H9 (cell line): ENCODE data around the gene MED13L. TPM values are rescaled to one million over a fixed set of nuclear protein-coding genes. Genes with fewer than 3 reads are reported as not detected.

Source experiments
- DNase-seq: peaks from one replicate; pipeline ENCODE4 v3.0.0-alpha.2; 2017
- H2AFZ ChIP-seq: one replicate; pipeline ENCODE4 v1.6.1; 2013; ENCODE audit warnings: mild to moderate bottlenecking, low read length, control low read depth, moderate library complexity
- H2AK5ac ChIP-seq: 2 replicates; pipeline ENCODE4 v1.6.1; 2013; ENCODE audit warnings: low read length, control low read depth, mixed read lengths; ENCODE audit not compliant: insufficient read length
- H2BK120ac ChIP-seq: one replicate; pipeline ENCODE4 v1.6.1; 2013; ENCODE audit warnings: low read depth, mild to moderate bottlenecking, low read length, control low read depth, inconsistent platforms; ENCODE audit not compliant: poor library complexity, severe bottlenecking
- H2BK12ac ChIP-seq: 2 replicates; pipeline ENCODE4 v1.6.1; 2013; ENCODE audit warnings: low read length, control low read depth, mixed read lengths, low read depth; ENCODE audit not compliant: insufficient read length
- H2BK15ac ChIP-seq: 2 replicates; pipeline ENCODE4 v1.6.1; 2013; ENCODE audit warnings: low read depth, low read length, control low read depth
- H2BK20ac ChIP-seq: one replicate; pipeline ENCODE4 v1.6.1; 2013; ENCODE audit warnings: low read depth, mild to moderate bottlenecking, low read length, control low read depth, inconsistent platforms; ENCODE audit not compliant: poor library complexity, severe bottlenecking
- H2BK5ac ChIP-seq: 2 replicates; pipeline ENCODE4 v1.6.1; 2013; ENCODE audit warnings: low read length, control low read depth, mixed read lengths; ENCODE audit not compliant: insufficient read length
- H3K14ac ChIP-seq: 2 replicates; pipeline ENCODE4 v1.6.1; 2013; ENCODE audit warnings: low read length, control low read depth; ENCODE audit not compliant: insufficient read depth
- H3K18ac ChIP-seq: 2 replicates; pipeline ENCODE4 v1.6.1; 2013; ENCODE audit warnings: low read depth, mild to moderate bottlenecking, mixed read lengths, low read length, control low read depth; ENCODE audit not compliant: insufficient read length
- H3K23ac ChIP-seq: 2 replicates; pipeline ENCODE4 v1.6.1; 2013; ENCODE audit warnings: low read length, control low read depth, mixed read lengths, low read depth; ENCODE audit not compliant: insufficient read length
- H3K23me2 ChIP-seq: 2 replicates; pipeline ENCODE4 v1.6.1; 2013; ENCODE audit warnings: low read depth, mild to moderate bottlenecking, mixed read lengths, low read length, control low read depth; ENCODE audit not compliant: insufficient read length, poor library complexity, severe bottlenecking
- H3K27ac ChIP-seq: 2 replicates; pipeline ENCODE4 v1.5.1; 2013; ENCODE audit warnings: low read length, control low read depth, mixed read lengths, low read depth; ENCODE audit not compliant: insufficient read length
- H3K27me3 ChIP-seq: 2 replicates; pipeline ENCODE4 v1.6.1; 2013; ENCODE audit warnings: low read length, control low read depth, inconsistent platforms; ENCODE audit not compliant: insufficient read depth
- H3K4ac ChIP-seq: 2 replicates; pipeline ENCODE4 v1.6.1; 2013; ENCODE audit warnings: low read depth, mild to moderate bottlenecking, control low read depth, inconsistent platforms, low read length, moderate library complexity
- H3K4me1 ChIP-seq: 2 replicates; pipeline ENCODE4 v1.6.1; 2013; ENCODE audit warnings: low read length, control low read depth, inconsistent platforms; ENCODE audit not compliant: insufficient read depth
- H3K4me2 ChIP-seq: 2 replicates; pipeline ENCODE4 v1.6.1; 2013; ENCODE audit warnings: low read length, control low read depth, mixed read lengths; ENCODE audit not compliant: insufficient read length, insufficient read depth
- H3K56ac ChIP-seq: 2 replicates; pipeline ENCODE4 v1.6.1; 2013; ENCODE audit warnings: low read depth, mild to moderate bottlenecking, mixed read lengths, low read length, control low read depth; ENCODE audit not compliant: insufficient read length
- H3K79me1 ChIP-seq: 2 replicates; pipeline ENCODE4 v1.6.1; 2013; ENCODE audit warnings: low read depth, mild to moderate bottlenecking, moderate library complexity, low read length, control low read depth, inconsistent platforms; ENCODE audit not compliant: insufficient read depth, poor library complexity, severe bottlenecking
- H3K79me2 ChIP-seq: 2 replicates; pipeline ENCODE4 v1.6.1; 2013; ENCODE audit warnings: low read length, control low read depth, inconsistent platforms; ENCODE audit not compliant: insufficient read depth
- H3K9ac ChIP-seq: 2 replicates; pipeline ENCODE4 v1.6.1; 2013; ENCODE audit warnings: low read length, control low read depth, mixed read lengths; ENCODE audit not compliant: insufficient read length; ENCODE audit errors: extremely low read depth
- H3K9me3 ChIP-seq: one replicate; pipeline ENCODE4 v1.6.1; 2013; ENCODE audit warnings: low read depth, low read length, inconsistent platforms; ENCODE audit not compliant: control insufficient read depth
- H3T11ph ChIP-seq: one replicate; pipeline ENCODE4 v1.6.1; 2013; ENCODE audit warnings: mild to moderate bottlenecking, low read length, control low read depth, inconsistent platforms
- H4K20me1 ChIP-seq: one replicate; pipeline ENCODE4 v1.6.1; 2013; ENCODE audit not compliant: control insufficient read depth, insufficient read length, insufficient read depth
- H4K5ac ChIP-seq: 2 replicates; pipeline ENCODE4 v1.6.1; 2013; ENCODE audit warnings: low read depth, mild to moderate bottlenecking, mixed read lengths, low read length, control low read depth; ENCODE audit not compliant: insufficient read length
- H4K8ac ChIP-seq: replicated peaks from 2 replicates; pipeline ENCODE4 v1.6.1; 2013; ENCODE audit warnings: low read length, control low read depth, mixed read lengths, low read depth; ENCODE audit not compliant: insufficient read length
- H4K91ac ChIP-seq: 2 replicates; pipeline ENCODE4 v1.6.1; 2013; ENCODE audit warnings: low read depth, mild to moderate bottlenecking, moderate library complexity, mixed read lengths, low read length, control low read depth; ENCODE audit not compliant: insufficient read length
- H3K27ac Mint-ChIP-seq, 3 experiments: 2 replicates in 2 of 3; 3 replicates in 1 of 3; pipeline ENCODE4 v1.8.0; 2020 to 2021; ENCODE audit warnings: mixed read lengths in 3 of 3, mild to moderate bottlenecking in 1 of 3, moderate library complexity in 1 of 3
- H3K27me3 Mint-ChIP-seq: 2 replicates; pipeline ENCODE4 v1.8.0; 2021; ENCODE audit warnings: low read depth, mild to moderate bottlenecking, moderate library complexity, mixed read lengths
- H3K36me3 Mint-ChIP-seq, 3 experiments: 2 replicates in 2 of 3; 3 replicates in 1 of 3; pipeline ENCODE4 v1.8.0; 2020 to 2021; ENCODE audit warnings: low read depth in 3 of 3, mixed read lengths in 3 of 3; ENCODE audit not compliant: insufficient read depth in 1 of 3
- H3K4me1 Mint-ChIP-seq, 2 experiments: 2 replicates each; pipeline ENCODE4 v1.8.0; 2020; ENCODE audit warnings: mixed read lengths in 2 of 2
- H3K4me3 Mint-ChIP-seq, 2 experiments: 2 replicates in 1 of 2; 3 replicates in 1 of 2; pipeline ENCODE4 v1.8.0; 2020 to 2021; ENCODE audit warnings: mild to moderate bottlenecking in 2 of 2, mixed read lengths in 2 of 2, moderate library complexity in 1 of 2
- H3K9me3 Mint-ChIP-seq, 2 experiments: 2 replicates in 1 of 2; 3 replicates in 1 of 2; pipeline ENCODE4 v1.8.0; 2020; ENCODE audit warnings: mild to moderate bottlenecking in 2 of 2, mixed read lengths in 2 of 2, moderate library complexity in 1 of 2
- CTCF ChIP-seq: fragments of 200-600 bp; sonication (generic); conservative IDR thresholded peaks from 3 replicates; pipeline ENCODE4 v1.8.0; 2021; ENCODE audit warnings: antibody characterized with exemption, mild to moderate bottlenecking
- WGBS: extraction: QIAGEN DNeasy Blood & Tissue Kit; methylation state at CpG from one replicate; pipeline ENCODE4 v1.1.7; 2013; ENCODE audit warnings: missing lambda C conversion rate, low lambda C conversion rate, mixed read lengths; ENCODE audit not compliant: insufficient read length; ENCODE audit errors: extremely low coverage; 5-methylcytosine and 5-hydroxymethylcytosine counted together
- total RNA-seq: library from RNA; stranded (reverse); gene quantifications from 2 replicates; pipeline ENCODE4 v1.2.1, GENCODE V29; 2021

MED13L gene
- total RNA-seq, 1 experiment from 2014 or later: 52.4 TPM

GRCh38 chr12:115920395-115921183 lies 356.9 kb downstream of the MED13L start:
- Histone ChIP-seq H3K23me2 (no peaks in the 10 kb centered on the region), H3K4me1 (peaks cover 3% of the 10 kb centered on the region; the same call in 1 of the 2 replicates), H3K14ac (no peak overlapping the region), H3T11ph (no peak overlapping the region), H4K91ac (no peak overlapping the region), H3K79me1 (no peaks in the 10 kb centered on the region), H3K56ac (no peak overlapping the region), H3K27me3 (no peaks in the 10 kb centered on the region), H3K4me2 (no peak overlapping the region), H3K4ac (no peak overlapping the region), H2BK5ac (no peak overlapping the region), H4K20me1 (no peaks in the 10 kb centered on the region), H2AFZ (no peak overlapping the region), H4K5ac (no peak overlapping the region), H3K9ac (no peak overlapping the region), H2BK20ac (no peak overlapping the region), H4K8ac (no peak overlapping the region), H3K18ac (no peak overlapping the region), H3K79me2 (no peaks in the 10 kb centered on the region), H2AK5ac (no peak overlapping the region), H3K9me3 (peaks cover 13% of the 10 kb centered on the region), H2BK120ac (no peak overlapping the region), H3K27ac (no peak overlapping the region), H3K23ac (no peak overlapping the region), H2BK15ac (no peak overlapping the region), H2BK12ac (no peak overlapping the region)
- Mint-ChIP-seq H3K4me3 (no peak overlapping the region), H3K27ac (no peak overlapping the region), H3K36me3 (peaks cover 8 to 21% (median 11%) of the 10 kb centered on the region in 3 experiments), H3K9me3 (peaks cover 26 to 31% of the 10 kb centered on the region in 2 experiments), H3K27me3 (peaks cover 46% of the 10 kb centered on the region), H3K4me1 (peaks cover 4 to 6% of the 10 kb centered on the region in 2 experiments)
- no CpG with 5 or more reads among the region's 3 CpGs for WGBS
- no peak for DNase-seq
- no peak for TF ChIP-seq CTCF
